B cell (primary cell): ENCODE measurements around the gene EN1. TPM values are rescaled to one million over a fixed set of nuclear protein-coding genes. Genes with fewer than 3 reads are reported as not detected.

ENCODE experiments used
- ATAC-seq: fragments of 200-7000 bp; cut with Tn5 transposase; one replicate; pipeline ENCODE4 v1.10.0; 2021; ENCODE audit warnings: low read depth, mild to moderate bottlenecking, moderate number of reproducible peaks, moderate library complexity
- CTCF ChIA-PET: fragments of 350-600 bp; sonication (Branson Sonifier 250); formaldehyde crosslinking; loops from one replicate; lab custom pipeline; 2021; ENCODE audit warnings: antibody characterized with exemption, inconsistent platforms; lab: Charles Lee
- POLR2A ChIA-PET: fragments of 350-600 bp; sonication (Branson Sonifier 250); formaldehyde crosslinking; loops from one replicate; lab custom pipeline; 2021; ENCODE audit warnings: antibody characterized with exemption; lab: Charles Lee
- DNase-seq: peaks from one replicate; pipeline ENCODE4 v3.0.0; 2013
- H2AFZ ChIP-seq: 2 replicates; pipeline ENCODE4 v1.6.1; 2012; ENCODE audit warnings: mild to moderate bottlenecking, low read depth, low read length; ENCODE audit not compliant: insufficient read depth, poor library complexity, severe bottlenecking
- H3K27ac ChIP-seq, 2 donors: 1 replicate in 1 of 2; 2 replicates in 1 of 2; pipeline ENCODE4 v1.5.1; 2012 to 2013; ENCODE audit warnings: low read length in 2 of 2, mild to moderate bottlenecking in 2 of 2, moderate library complexity in 1 of 2
- H3K27me3 ChIP-seq, 4 experiments: fragments of 200-600 bp in 1 of 4; sonication (generic) in 1 of 4; replicated peaks in 1 of 4; 1 replicate in 2 of 4; 2 replicates in 2 of 4; pipeline versions ENCODE4 v1.6.1 to v1.7.0; 2013 to 2016; ENCODE audit warnings: low read length in 3 of 4, mild to moderate bottlenecking in 2 of 4, mixed read lengths in 1 of 4, moderate library complexity in 1 of 4; ENCODE audit not compliant: insufficient read depth in 4 of 4, control insufficient read depth in 3 of 4; ENCODE audit errors: control extremely low read depth in 1 of 4
- H3K36me3 ChIP-seq, 2 experiments: replicated peaks in 1 of 2; 1 replicate in 1 of 2; 2 replicates in 1 of 2; pipeline versions ENCODE4 v1.6.1 to v1.7.1; 2013; ENCODE audit warnings: low read length in 1 of 2; ENCODE audit not compliant: insufficient read depth in 2 of 2, control insufficient read depth in 1 of 2; ENCODE audit errors: control extremely low read depth in 1 of 2, extremely low read depth in 1 of 2
- H3K4me1 ChIP-seq, 2 donors: fragments of 200-600 bp in 1 of 2; sonication (generic) in 1 of 2; 1 replicate in 1 of 2; 2 replicates in 1 of 2; pipeline versions ENCODE4 v1.5.1 to v1.6.1; 2013 to 2017; ENCODE audit warnings: low read length in 2 of 2; ENCODE audit not compliant: control insufficient read depth in 2 of 2, insufficient read depth in 2 of 2
- H3K4me2 ChIP-seq: replicated peaks from 2 replicates; pipeline ENCODE3; 2012; ENCODE audit warnings: mild to moderate bottlenecking, low read depth, low read length; ENCODE audit not compliant: poor library complexity, severe bottlenecking
- H3K4me3 ChIP-seq, 5 experiments: fragments of 200-600 bp in 1 of 5; sonication (generic) in 1 of 5; 1 replicate in 3 of 5; 2 replicates in 2 of 5; pipeline versions ENCODE4 v1.5.1 to v1.7.0; 2011 to 2016; ENCODE audit warnings: low read length in 4 of 5, mild to moderate bottlenecking in 4 of 5, low read depth in 2 of 5, control low read depth in 1 of 5, moderate library complexity in 1 of 5; ENCODE audit not compliant: insufficient read depth in 1 of 5; ENCODE audit errors: control extremely low read depth in 1 of 5, extremely low read depth in 1 of 5
- H3K79me2 ChIP-seq: fragments of 200-600 bp; sonication (generic); one replicate; pipeline ENCODE4 v1.6.0; 2016; ENCODE audit warnings: low read length; ENCODE audit not compliant: control insufficient read depth, insufficient read depth
- H3K9ac ChIP-seq: fragments of 200-600 bp; sonication (generic); 2 replicates; pipeline ENCODE4 v1.6.1; 2017; ENCODE audit warnings: mild to moderate bottlenecking, low read length, moderate library complexity
- H3K9me3 ChIP-seq, 3 donors: one replicate each; pipeline versions ENCODE4 v1.6.1 to v1.7.1; 2013; ENCODE audit warnings: low read length in 2 of 3; ENCODE audit not compliant: control insufficient read depth in 2 of 3, insufficient read depth in 1 of 3; ENCODE audit errors: control extremely low read depth in 1 of 3
- H4K20me1 ChIP-seq: 2 replicates; pipeline ENCODE4 v1.6.0; 2012; ENCODE audit warnings: mild to moderate bottlenecking, low read length; ENCODE audit not compliant: insufficient read depth, control insufficient read depth, poor library complexity, severe bottlenecking
- H3K27ac Mint-ChIP-seq: one replicate; pipeline ENCODE4 v1.8.0; 2021; ENCODE audit warnings: mixed read lengths
- H3K27me3 Mint-ChIP-seq: one replicate; pipeline ENCODE4 v1.8.0; 2021; ENCODE audit warnings: mixed read lengths
- H3K4me1 Mint-ChIP-seq: one replicate; pipeline ENCODE4 v1.8.0; 2021; ENCODE audit warnings: mixed read lengths
- H3K4me3 Mint-ChIP-seq: one replicate; pipeline ENCODE4 v1.8.0; 2021; ENCODE audit warnings: mixed read lengths
- H3K9me3 Mint-ChIP-seq: one replicate; pipeline ENCODE4 v1.8.0; 2022; ENCODE audit warnings: mixed read lengths; ENCODE audit not compliant: insufficient read depth
- EZH2 ChIP-seq: IDR thresholded peaks from 2 replicates; pipeline ENCODE4 v1.6.1; 2012; ENCODE audit warnings: borderline replicate concordance, low read depth, mild to moderate bottlenecking, moderate library complexity, low read length; ENCODE audit not compliant: insufficient read depth, poor library complexity, severe bottlenecking
- whole genome bisulfite sequencing: methylation state at CpG from one replicate; pipeline ENCODE4 v1.1.5; 2013; ENCODE audit warnings: missing lambda C conversion rate; ENCODE audit not compliant: insufficient coverage; 5-methylcytosine and 5-hydroxymethylcytosine counted together
- intact Hi-C: fragments of 100-400 bp; cut with micrococcal nuclease; formaldehyde crosslinking; loops from one replicate; pipeline ENCODE4 v1.10.0; 2022
- polyA plus RNA-seq: library from polyadenylated mRNA; depleted of rRNA; stranded (reverse); fragments of >200 nt; gene quantifications from 2 replicates; pipeline ENCODE4 v1.2.3, GENCODE V29; 2012
- total RNA-seq, 2 donors: library from RNA; stranded (reverse); fragments of 120-200 nt in 1 of 2; gene quantifications; 1 replicate in 1 of 2; 2 replicates in 1 of 2; pipeline versions ENCODE4 v1.2.3 to v1.2.4, GENCODE V29; 2013 to 2022
- TF ChIP-seq, protein P1 (sequence below): fragments of 200-600 bp; IDR thresholded peaks from one replicate; pipeline ENCODE4 v1.8.0; 2022; ENCODE audit warnings: antibody characterized with exemption, mild to moderate bottlenecking

Gene EN1
- total and polyA plus RNA-seq, 2 donors (not counting 1 experiment from before 2014, with no cell fraction given), result not detected

GRCh38 chr2:118875318-118875717 lies 27.9 kb upstream of the EN1 start:
- no peaks in the 10 kb centered on the region for H3K4me1 Mint-ChIP-seq
- Histone ChIP-seq H3K79me2 (no peaks in the 10 kb centered on the region), H3K36me3 (no peaks in the 10 kb centered on the region), H3K4me3 (no peak overlapping the region), H4K20me1 (no peaks in the 10 kb centered on the region), H3K4me1 (no peaks in the 10 kb centered on the region), H3K9me3 (no peaks in the 10 kb centered on the region), H3K4me2 (no peak overlapping the region), H2AFZ (no peak overlapping the region), H3K27me3 (peaks cover 0 to 28% (median 10%) of the 10 kb centered on the region in 4 experiments), H3K9ac (no peak overlapping the region), H3K27ac (no peak overlapping the region)
- H3K27ac Mint-ChIP-seq, result no peak overlapping the region
- no peak for TF ChIP-seq EZH2
- TF ChIP-seq, protein P1, sequence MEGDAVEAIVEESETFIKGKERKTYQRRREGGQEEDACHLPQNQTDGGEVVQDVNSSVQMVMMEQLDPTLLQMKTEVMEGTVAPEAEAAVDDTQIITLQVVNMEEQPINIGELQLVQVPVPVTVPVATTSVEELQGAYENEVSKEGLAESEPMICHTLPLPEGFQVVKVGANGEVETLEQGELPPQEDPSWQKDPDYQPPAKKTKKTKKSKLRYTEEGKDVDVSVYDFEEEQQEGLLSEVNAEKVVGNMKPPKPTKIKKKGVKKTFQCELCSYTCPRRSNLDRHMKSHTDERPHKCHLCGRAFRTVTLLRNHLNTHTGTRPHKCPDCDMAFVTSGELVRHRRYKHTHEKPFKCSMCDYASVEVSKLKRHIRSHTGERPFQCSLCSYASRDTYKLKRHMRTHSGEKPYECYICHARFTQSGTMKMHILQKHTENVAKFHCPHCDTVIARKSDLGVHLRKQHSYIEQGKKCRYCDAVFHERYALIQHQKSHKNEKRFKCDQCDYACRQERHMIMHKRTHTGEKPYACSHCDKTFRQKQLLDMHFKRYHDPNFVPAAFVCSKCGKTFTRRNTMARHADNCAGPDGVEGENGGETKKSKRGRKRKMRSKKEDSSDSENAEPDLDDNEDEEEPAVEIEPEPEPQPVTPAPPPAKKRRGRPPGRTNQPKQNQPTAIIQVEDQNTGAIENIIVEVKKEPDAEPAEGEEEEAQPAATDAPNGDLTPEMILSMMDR, result no peak
- no peaks in the 10 kb centered on the region for H3K9me3 Mint-ChIP-seq
- DNase-seq (no peak), ATAC-seq (no peak)
- peaks cover 49% of the 10 kb centered on the region for H3K27me3 Mint-ChIP-seq
- ChIA-PET POLR2A (no interaction called here), CTCF (no interaction called here)
- intact Hi-C loops, result no loop called here
- 54% methylated on average over 2 of the region's 4 CpGs for WGBS
- no peak overlapping the region for H3K4me3 Mint-ChIP-seq

DNA sequence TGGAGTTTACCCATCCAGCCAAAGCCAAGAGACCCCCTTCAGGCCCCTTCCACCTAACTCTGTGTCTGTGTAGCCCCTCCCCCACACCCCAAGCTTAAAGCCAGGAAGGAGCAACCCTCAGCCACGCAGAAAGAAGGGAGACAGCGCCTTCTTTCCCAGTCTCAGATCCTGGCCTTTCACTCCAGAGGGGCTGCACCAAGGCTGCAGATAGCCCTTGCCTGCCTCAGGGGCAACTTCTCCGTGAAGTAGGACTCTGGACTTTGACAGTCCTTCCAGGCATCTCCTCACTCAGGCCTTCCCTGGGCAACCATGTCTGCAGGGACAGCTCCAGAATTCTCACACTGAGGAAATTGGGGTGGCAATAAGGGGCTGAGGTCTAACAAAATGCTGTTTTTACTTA lies 26.9 kb upstream of the EN1 start:
- 75% methylated on average over 2 of the region's 3 CpGs for WGBS
- H4K20me1 ChIP-seq, result no peaks in the 10 kb centered on the region
- H3K4me1 ChIP-seq, result no peaks in the 10 kb centered on the region
- ChIA-PET CTCF (no interaction called here), POLR2A (no interaction called here)
- ATAC-seq (no peak), DNase-seq (no peak)
- Mint-ChIP-seq H3K9me3 (no peaks in the 10 kb centered on the region), H3K27ac (no peak overlapping the region), H3K4me1 (no peaks in the 10 kb centered on the region), H3K4me3 (no peak overlapping the region), H3K27me3 (peaks cover 50% of the 10 kb centered on the region)
- H2AFZ ChIP-seq, result no peak overlapping the region
- no peak overlapping the region for H3K4me2 ChIP-seq
- no peaks in the 10 kb centered on the region for H3K36me3 ChIP-seq
- H3K4me3 ChIP-seq, result no peak overlapping the region
- no peaks in the 10 kb centered on the region for H3K9me3 ChIP-seq
- peaks cover 0 to 21% (median 8%) of the 10 kb centered on the region in 4 experiments for H3K27me3 ChIP-seq
- TF ChIP-seq EZH2, result no peak
- TF ChIP-seq, protein P1, result no peak
- intact Hi-C loops, result no loop called here
- H3K79me2 ChIP-seq, result no peaks in the 10 kb centered on the region
- no peak overlapping the region for H3K9ac ChIP-seq
- H3K27ac ChIP-seq, result no peak overlapping the region
